Embryonic facial prominence (tissue), 1 donor: ENCODE results near the gene LGMN.
"Not testable (repeated sequence)": the region's sequence is repeated elsewhere in the genome, so short reads cannot be mapped to it uniquely, and the experiment has no call there.

Source experiments
- DNase-seq: peaks from one replicate; pipeline ENCODE4 v3.0.0-alpha.2; 2016; ENCODE audit errors: extremely low spot score

LGMN gene

GRCh38 chr14:92748259-92749016 lies at the start of gene LGMN:
TSS of gene LGMN (minus strand) at chr14:92748627. CDS start at chr14:92732786, 15,841 bp downstream.
- DNase-seq, result peak; percentile 90

DNA sequence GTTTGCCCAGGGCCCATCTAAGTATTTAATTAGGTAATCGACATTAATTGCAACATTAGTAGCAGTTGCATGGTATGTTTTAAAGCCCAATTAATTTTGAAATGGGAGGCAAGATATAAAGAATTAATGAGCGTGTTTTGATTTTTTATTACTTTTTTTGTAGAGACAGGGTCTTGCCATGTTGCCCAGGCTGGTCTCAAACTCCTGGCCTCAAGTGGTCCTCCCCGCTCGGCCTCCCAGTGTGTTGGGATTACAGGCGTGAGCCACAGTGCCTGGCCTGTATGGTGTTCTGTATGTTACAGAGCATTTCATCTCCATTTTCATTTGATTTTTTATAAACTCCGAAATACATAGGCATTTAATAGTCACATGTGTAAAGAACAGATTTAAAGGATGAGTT lies 46.5 kb upstream of the LGMN start:
- no peak for DNase-seq

DNA sequence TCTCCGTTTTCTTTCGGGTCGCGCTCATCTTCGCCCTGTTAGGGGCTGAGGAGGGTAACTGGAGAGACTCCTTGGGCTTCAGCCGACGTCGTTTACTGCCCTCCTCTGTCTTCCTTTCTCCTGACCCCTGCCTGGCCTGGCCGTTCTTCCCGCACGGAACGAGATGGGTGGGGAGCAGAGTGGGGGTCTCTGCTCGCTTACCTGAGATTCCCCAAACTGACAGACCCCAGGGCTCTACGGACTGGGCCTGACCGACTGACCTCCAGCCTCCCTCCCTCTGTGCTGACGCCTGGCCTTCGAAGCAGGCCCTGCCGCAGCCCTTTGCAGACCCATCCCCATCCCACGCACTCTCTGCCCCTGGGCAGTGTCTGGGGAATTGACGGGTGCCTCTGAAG lies 46.1 kb upstream of the LGMN start:
- no peak for DNase-seq

DNA sequence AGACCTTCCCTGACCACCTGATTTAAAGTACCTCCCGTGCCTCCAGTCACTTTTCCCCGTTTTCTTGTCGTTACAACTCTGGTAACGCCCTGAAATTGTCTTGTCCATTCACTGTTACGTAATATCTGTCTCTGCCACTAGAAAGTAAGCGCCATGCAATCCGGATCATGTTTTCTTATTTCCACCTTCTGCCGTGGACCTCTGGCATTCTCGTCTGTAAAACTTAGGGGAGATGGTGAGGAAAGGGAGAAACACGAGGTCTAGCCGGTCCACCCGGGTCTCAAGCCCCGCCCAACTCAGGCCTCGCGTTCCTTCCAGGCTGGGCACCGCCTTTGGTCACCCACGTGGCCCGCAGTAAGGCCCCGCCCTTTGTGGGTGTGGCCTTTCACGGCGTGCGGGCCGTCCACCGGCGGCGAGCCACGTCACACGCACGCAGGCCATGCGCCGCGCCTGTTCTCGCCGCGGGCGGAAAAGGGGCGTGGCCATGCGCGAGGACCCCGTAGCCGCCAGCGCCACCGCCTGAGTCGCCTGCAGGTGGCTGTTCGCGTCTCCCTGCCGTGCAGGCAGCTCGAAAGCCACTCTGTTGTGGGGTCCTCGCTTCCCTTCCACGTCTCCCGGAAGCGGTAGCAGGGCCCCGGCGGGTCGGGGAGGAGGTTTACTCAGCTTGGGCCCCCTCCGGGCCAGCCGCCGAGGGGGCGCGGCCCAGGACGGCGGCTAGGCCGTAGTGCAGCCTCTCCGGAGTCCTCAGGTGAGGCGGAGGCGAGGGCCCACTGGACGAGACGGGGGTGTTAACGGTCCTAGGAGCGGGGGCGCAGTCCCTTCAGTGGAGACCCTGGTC lies 45.5 kb upstream of the LGMN start, which contains the start of gene GOLGA5:
Gene GOLGA5 (plus strand): TSS at position 597 of the 838 bp plus-strand sequence. CDS start 3,133 bp downstream, outside the sequence.
- DNase-seq, result peak; percentile 94

DNA sequence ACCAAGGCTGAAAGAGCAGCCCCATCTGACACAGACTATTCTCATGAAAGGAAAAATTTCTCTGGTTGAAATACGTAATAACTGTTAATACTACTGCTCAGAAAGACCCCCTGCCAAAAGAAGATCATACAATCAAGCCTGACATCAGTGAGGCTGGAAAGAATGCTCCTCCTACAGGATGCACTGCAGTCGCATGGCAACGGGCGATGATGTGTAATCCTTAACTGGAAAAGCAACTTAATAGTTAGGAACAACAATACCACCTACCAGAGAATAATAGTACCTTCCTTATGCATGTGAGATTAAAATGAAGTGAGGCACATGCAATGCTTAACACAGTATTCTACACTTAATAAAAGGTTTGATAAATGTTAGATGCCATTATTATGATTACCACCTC lies 44.5 kb upstream of the LGMN start:
- no peak for DNase-seq

GRCh38 chr14:92789457-92790089 lies 41.1 kb upstream of the LGMN start:
- no peak for DNase-seq

- no peak for DNase-seq
Observed at GRCh38 chr14:92787554-92787953, 39.1 kb upstream of the LGMN start.

DNA sequence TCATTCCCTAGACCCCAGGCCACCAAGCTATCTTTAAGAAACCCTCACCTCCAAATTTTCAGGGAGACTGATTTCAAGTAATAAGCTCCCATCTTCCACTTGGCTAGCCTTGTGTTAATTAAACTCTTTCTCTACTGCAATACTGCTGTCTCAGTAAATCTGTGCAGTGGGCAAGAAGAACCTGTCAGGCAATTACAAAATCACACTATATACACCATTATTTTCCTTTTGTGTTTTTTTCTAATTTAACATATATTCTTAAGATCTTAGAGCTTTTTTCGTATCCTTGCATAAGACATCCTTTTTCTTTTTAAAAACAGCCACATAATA lies 38.0 kb upstream of the LGMN start:
- DNase-seq, result no peak

DNA sequence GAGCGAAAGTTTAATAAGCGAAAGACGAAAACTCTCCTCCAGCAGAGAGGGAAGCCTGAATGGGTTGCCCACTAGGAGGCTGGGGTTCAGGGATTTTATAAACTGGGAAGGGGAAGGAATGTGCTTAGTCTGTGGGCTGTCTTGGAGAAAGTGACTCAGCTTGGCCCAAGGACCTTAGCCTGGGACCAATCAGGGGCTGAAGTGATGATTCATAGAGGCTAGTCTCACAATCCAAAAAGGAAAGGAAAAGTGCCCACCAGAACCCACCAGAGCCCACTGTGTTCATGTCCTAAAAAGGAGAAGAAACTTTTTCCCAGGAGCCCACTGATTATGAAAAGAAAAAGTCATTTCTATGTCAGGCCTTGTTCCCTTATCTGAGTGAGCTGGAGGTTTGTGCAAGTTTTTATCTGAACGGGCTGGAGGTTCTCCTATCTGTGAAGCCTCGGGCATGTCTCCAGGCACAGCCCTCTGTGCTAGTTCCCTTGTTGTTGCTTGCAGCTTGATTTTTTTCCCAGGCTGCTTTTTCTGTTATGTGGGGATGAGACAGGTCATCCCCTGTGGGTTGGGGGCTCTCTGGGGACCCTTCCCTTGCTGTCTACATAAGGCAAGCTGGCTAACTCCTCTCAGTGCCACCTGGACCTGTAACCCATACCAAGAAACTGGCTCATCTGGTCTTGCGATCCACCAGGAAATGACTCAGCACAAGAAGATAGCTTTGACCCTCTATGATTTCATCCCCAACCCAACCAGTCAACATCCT lies 37.4 kb upstream of the LGMN start:
- DNase-seq, result no peak

DNA sequence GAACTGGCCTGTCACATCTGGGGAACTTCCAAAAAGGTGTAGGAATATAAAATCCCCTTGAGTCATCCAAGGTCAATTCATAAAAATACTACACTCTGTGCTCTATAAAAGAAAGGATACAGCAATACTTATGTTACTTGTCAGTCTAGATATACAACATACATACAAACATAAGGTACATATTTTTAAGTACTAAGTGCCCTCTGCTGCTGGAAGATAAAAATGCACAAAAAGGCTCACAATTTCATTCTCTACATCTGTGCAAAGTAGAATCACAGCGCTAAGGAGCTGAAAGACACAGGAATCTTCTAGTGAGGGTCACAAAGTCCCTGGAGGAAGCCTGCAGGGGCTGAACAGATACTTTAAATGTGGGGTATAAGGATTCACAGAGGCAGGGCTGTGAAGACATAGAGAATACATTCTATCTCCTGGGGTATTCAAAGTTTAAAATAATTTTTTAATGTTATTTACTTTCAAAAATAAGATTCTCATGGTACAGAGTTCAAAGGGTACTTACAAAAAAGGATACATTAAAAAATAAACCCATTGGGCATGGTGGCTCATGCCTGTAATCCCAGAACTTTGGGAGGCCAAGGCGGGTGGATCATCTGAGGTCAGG lies 35.5 kb upstream of the LGMN start:
- peak; percentile 61 for DNase-seq

GRCh38 chr14:92781350-92781749 lies 32.9 kb upstream of the LGMN start:
- no peak for DNase-seq

- DNase-seq, result no peak
Observed at GRCh38 chr14:92780444-92781232, 32.2 kb upstream of the LGMN start.

DNA sequence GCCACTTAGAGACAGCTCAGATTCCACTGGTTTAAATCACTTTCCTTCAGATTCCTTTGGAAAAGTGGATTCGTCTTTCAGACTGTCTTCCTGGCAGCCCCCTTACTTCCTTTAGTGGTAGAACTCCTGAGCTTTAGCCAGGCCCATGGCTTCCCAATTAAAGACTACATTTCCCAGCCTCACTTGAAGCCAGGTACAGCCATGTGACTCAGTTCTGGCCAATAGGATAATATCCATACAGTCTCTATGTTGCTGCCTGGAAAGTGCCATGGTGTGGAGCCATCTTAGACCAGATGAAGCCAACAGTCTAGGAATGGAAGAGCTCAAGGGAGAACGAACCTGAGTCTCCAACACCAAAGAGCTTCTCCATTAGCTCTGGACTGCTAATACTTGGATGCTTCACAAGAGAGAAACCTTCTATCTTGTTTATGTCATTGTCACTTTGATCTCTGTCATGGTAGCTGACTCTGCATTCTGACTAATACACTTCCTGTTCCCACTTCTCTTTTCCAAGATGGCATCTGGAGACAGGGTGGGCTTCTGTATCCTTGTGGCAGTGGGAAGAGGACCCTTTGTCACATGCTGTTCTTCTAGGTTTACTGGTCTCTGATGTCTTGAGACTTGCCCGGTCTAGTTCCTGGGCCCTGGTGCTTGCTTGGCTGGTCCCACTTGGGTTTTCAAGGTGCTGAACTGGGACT lies 30.6 kb upstream of the LGMN start:
- not testable (repeated sequence) for DNase-seq

DNA sequence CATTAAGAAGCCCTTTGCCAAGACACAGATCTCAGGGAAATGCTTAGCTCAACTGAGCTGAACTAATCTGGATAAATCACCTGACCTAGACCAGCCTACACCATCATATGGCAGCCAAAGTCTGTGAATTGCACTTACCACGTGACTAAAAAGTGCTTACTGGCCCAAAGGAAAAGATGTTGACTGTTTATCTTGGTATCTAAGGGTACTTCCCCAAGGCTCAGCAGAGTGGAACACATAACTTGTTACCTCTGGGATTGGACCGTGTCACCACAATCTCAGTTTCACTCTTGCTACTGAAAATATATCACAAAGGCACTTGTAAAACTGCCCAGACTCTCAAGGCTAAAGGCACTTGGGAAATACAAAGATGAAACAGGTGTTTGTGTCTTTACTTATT lies 26.9 kb upstream of the LGMN start:
- DNase-seq, result not testable (repeated sequence)

- no peak for DNase-seq
Observed at GRCh38 chr14:92774572-92774971, 26.1 kb upstream of the LGMN start.

DNA sequence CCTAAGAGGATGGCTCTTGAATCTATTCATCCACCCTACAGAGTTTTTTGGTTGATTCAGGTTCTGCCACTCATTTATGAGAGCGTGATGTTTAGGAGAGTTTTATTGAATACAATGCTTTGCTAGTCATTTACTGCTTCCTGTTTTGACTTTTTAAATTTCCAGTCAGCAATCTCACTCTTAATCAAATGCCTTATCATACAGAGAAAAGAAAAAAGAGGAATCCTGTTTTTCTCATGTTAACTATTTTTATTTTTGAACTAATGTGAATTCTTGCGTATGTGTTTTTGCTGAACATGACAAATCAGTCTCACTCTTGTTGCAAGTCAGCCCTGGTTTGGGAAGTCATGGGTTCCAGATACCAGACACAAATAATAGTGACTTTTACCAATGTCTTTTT lies 22.1 kb upstream of the LGMN start:
- no peak for DNase-seq

DNA sequence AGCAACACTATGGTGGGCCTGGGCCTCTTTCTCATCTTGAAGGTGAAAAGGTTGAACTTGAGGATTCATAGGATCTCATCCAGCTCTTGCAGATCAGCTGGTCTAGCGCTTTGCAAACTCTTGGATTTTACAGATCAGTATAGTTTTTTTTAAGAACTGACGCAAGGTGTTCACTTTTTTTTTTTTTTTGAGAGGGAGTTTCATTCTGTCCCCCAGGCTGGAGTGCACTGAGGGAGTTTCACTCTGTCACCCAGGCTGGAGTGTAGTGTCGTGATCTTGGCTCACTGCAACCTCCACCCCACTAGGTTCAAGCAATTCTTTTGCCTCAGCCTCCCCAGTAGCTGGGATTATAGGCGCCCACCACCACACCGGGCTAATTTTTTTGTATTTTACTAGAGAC lies 20.4 kb upstream of the LGMN start:
- DNase-seq, result no peak

DNA sequence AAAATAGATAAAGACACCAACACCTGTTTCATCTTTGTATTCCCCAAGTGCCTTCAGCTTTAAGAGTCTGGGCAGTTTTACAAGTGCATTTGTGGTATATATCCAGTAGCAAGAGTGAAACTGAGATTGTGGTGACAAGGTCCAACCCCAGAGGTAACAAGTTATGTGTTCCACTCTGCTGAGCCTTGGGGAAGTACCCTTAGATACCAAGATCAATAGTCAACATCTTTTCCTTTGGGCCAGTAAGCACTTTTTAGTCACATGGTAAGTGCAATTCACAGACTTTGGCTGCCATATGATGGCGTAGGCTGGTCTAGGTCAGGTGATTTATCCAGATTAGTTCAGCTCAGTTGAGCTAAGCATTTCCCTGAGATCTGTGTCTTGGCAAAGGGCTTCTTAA lies 19.8 kb upstream of the LGMN start:
- DNase-seq, result not testable (repeated sequence)

GRCh38 chr14:92763666-92764631 lies 15.5 kb upstream of the LGMN start:
- not testable (repeated sequence) for DNase-seq
